ENCODE results near the gene HS1BP3.
A peak's percentile ranks its signal among the peaks of the same experiment; 100 is the strongest.

Gene HS1BP3, protein sequence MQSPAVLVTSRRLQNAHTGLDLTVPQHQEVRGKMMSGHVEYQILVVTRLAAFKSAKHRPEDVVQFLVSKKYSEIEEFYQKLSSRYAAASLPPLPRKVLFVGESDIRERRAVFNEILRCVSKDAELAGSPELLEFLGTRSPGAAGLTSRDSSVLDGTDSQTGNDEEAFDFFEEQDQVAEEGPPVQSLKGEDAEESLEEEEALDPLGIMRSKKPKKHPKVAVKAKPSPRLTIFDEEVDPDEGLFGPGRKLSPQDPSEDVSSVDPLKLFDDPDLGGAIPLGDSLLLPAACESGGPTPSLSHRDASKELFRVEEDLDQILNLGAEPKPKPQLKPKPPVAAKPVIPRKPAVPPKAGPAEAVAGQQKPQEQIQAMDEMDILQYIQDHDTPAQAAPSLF

DNA sequence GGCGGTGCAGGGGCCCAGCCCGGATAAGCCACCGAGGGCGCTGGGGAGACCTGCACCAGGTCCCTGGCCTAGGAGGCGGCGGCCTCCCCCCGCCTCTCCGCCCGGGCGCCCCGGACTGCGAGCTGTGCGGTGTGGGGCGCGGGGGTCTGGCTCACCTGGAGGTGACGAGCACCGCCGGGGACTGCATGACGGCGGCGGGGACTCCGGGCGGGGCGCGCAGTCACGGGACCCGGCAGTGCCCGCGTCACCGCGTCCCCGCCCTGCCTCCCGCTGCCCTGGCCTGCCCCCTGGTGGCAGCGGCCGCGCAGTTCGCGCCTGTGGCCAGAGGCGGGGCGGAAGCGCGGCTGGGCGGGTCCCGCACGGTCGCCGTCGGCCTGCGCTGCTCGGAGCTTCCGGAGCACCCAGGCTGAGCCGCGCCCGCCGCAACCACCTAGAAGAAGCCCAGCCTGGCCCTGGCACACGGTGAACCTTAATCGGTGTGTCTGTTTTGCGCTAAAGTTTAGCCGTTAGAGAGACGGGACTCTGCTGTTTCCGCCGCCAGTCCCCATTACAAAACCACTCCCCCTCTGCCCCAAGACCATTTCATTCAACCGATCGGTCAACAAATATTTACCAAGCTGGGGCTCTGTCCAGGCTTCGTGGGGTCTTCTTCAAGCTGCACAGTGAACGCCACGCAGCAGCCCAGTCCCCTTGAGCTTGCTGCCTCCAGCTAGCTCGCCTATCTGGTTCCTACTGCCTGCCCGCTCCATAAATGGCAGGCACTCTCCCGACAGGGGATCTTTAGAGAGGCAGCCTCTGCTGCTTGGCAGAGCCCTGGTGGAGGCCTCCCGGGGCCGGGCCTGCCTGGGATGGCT, at the start of gene HS1BP3:
Gene HS1BP3, minus strand, starts transcription at position 222 of the 854 bp plus-strand sequence. Its CDS starts 35 bp downstream, at position 187.
- DNase-seq, result peak; percentile 86

GRCh38 chr2:20698916-20699613, 48.2 kb upstream of the HS1BP3 start:
- no peak for DNase-seq

DNA sequence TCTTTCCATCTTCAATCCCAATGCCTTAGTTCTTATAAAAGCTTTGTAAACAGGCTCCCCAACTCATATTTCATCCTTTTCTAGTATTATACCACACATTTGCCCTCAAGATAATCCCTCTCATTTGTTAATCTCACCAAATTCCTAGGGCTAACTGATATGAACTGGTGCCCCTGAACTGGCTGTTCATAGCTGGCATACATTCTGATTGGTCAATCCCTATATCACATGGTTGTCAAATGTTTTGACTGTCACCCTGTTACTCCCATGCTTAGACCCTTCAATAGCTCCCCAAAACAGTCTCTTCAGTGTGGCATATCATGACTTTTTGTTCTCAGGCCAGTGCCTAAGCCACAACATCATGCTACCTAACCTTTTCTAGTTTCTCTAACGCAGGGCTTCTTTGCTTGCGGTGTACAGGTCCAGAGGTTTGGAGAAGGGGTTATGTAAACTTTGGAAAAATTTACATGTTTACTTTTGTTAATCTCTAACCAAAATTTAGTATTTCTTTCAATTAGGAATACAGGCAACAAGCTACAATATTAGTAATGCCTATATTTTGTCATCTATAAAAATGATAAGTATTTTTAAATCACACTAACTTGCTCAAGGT, 46.5 kb upstream of the HS1BP3 start:
- DNase-seq, result no peak

GRCh38 chr2:20696366-20696765, 45.5 kb upstream of the HS1BP3 start:
- DNase-seq, result no peak

DNA sequence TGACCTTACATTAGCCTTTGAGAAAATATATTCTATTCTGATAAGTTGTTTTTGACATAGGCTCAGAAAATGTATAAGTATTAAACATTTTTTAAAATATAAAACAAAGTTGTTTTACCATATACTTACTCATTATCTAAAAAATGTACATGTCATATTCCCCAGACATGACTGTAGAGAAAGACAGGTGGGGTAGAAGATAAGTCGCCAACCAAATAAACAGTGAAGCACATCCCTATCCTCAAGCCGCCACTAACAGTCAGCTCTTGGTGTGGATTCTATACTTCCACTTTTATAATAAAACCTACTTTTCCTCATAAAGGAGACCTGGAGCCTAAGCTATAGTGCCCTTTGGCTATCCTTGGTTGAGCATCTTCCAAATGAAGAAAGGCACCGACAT, 42.4 kb upstream of the HS1BP3 start:
- DNase-seq, result no peak

GRCh38 chr2:20692081-20692480, 41.2 kb upstream of the HS1BP3 start:
- DNase-seq, result no peak

DNA sequence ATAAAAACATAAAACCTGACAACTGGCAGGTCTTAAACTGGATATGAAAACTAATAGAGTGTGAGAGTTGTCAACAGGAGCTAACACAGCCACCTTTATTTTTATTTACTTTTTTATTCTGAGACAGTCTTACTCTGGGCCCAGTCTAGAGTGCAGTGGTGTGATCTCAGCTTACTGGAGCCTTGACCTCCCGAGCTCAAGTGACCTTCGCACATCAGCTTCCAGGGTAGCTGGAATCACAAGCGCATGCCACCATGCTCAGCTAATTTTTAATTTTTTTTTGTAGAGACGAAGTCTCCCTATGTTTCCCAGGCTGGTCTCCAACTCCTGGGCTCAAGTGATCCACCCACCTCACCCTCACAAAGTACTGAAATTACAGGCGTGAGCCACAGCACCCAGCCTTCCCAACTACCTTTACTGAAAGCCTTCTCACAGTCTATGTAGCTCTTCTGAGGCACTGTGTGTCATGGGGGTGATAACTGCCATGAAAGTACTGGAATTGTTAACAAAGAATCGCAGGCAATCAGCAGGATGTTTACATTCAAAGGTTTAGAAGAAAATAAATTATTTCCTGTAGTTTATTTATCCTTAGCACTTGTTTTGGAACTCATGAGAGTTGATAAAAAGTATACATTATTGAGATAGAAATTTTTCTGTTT, 40.3 kb upstream of the HS1BP3 start:
- DNase-seq, result no peak

DNA sequence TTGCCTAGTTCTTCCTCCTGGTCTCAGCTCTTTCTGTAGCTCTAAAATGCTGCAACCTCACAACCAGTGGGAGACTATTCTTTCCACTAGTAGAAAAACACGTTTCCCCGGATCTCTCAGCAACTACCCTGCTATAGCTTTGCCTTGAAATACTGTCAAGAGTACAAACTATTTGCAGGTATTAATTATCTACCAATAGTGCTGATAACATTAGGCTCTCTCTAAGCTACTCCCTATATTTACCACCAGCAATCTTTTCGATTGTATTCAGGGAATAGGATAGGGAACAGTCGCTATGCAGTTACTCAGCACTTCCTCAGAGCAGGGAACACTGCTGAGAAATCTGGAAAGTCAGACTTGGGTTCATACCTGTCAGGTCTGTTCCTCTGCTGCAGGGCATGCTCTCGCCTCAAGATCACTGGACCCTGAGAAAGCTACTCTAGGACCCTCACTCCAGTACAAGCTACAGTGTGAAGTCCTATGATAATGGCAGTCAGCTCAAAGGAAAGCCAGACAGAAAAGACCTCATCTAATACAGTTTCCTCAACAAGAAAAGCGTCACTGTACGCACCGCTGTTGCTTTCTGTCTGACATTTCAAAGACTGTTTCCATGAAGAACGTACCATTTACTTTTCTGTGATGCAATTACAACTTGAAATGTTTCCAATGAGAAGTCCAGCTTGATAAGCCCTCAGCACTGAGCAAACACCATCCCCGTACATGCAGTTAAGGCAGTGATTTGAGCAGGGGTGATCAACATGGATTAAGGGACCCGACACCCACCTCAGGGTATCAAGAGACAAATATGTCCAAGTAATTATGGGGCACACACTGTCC, 38.7 kb upstream of the HS1BP3 start:
- DNase-seq, result no peak

- no peak for DNase-seq
Measured at GRCh38 chr2:20687260-20687832, 36.4 kb upstream of the HS1BP3 start.

DNA sequence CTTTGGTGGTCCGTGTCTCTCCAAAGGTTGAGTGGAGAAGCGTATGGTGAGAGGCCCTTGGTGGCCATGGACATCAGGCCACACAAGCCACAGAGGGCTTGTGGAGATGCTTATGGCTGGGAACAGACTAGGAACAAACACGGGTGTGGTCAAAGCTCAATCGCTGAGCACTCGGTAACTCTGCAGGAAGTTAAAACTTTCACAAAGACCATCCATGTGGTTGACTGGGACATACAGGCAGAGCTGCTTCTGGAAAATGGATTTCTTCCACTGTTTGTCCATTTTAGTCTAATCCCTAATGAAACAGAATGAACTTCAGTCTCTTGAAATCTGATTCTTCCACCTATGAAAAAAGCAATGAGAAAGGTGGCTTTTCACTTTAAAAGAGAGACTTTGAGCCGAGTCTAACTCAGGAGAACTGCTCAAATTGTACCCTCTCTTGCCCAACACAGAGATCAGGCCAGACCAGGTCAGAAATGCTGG, 33.7 kb upstream of the HS1BP3 start:
- no peak for DNase-seq

DNA sequence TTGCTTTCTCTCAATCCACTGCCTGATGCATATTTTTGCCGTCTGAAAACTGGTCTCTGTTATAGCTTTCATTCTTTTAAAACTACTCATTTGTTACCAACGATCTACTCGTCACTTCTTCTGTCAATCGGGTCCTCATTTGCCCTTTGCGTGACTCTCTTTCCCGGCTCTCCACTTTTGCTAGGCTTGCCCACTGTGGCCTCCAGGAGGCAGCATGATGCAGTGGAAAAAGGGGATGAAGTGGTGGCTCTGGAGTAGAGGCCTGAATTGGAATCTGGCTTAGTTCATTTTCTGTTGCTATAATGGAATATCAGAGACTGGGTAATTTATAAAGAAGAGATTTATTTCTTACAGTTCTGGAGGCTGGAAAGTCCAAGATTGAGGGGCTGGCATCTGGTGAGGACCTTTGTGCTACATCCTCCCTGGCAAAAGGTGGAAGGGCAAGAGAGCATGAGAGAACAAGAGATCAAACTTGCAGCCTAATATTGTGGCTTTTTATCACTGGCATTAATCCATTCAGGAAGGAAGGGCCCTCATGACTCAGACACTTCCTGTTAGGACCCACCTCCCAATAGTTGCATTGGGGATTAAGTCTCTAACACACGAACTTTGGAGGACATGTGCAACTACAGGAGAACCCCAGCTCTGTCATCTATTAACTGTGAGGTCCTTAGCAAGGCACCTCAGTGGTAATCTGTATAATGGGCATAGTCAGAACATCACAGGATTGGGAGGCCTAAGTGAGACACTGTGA, 31.4 kb upstream of the HS1BP3 start:
- no peak for DNase-seq

DNA sequence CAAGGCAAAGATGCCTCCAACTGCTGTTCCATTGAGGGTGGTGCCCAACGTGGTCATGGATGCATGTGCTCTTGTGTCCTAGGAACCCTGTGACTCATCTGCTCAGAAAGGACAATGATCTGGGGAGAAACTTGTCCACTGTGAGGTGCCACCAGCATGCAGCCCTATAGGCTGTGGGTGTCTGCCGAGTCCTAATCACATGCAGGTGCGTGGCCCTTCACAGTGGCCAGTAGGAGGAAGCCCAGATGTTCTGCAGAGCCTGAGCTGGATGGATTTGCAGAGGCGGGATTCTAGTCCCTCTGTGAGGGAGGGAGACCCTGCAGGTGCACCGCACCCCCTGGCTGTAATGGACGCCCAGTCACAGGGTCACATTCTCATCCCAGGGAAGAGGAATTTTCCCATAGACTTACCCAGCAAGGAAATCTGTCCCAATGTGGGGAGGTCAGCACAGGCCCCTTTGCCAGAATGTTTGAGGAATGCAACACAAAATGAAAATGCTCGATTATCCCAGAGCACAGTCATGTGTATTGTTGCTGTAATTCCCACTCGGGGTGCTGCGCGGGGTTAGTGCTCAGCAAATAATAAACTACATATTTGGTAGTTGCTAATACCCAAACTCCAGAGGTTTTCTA, 30.0 kb upstream of the HS1BP3 start:
- no peak for DNase-seq

DNA sequence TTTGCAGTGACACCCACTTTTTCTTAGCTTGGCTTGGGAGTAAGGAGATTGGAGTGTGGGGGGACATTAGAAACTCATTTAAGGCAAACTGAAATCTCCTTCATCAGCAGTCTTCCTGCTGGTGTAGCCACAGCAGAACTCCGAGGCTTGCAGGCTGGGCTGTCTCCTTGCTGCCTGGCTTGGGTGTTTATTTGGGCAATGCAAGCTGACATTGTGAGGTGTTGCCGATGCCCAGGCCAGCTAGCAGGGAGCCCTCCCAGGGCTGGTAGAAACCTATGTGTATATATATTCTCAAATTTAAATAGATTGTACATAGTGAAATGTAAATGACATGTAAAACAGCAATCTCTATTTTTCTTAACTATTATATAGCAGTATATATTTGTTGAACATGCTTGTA, 27.9 kb upstream of the HS1BP3 start:
- no peak for DNase-seq

DNA sequence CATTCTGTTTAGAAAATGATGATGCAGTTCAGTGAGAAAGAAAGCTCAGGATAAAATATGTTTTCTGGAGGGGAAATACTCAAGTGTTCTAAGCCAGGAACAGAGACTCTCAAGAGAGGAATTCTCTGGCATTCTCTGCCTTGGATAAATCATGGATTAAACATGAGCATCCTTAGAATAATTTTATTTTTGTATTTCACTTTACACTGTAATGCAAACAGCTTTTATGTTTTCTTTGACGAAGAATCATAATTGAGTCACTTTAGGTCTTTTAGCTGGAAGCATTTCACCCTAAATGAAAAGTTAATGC, 27.1 kb upstream of the HS1BP3 start:
- no peak for DNase-seq

- DNase-seq, result no peak
Measured at GRCh38 chr2:20677301-20678085, 26.6 kb upstream of the HS1BP3 start.

DNA sequence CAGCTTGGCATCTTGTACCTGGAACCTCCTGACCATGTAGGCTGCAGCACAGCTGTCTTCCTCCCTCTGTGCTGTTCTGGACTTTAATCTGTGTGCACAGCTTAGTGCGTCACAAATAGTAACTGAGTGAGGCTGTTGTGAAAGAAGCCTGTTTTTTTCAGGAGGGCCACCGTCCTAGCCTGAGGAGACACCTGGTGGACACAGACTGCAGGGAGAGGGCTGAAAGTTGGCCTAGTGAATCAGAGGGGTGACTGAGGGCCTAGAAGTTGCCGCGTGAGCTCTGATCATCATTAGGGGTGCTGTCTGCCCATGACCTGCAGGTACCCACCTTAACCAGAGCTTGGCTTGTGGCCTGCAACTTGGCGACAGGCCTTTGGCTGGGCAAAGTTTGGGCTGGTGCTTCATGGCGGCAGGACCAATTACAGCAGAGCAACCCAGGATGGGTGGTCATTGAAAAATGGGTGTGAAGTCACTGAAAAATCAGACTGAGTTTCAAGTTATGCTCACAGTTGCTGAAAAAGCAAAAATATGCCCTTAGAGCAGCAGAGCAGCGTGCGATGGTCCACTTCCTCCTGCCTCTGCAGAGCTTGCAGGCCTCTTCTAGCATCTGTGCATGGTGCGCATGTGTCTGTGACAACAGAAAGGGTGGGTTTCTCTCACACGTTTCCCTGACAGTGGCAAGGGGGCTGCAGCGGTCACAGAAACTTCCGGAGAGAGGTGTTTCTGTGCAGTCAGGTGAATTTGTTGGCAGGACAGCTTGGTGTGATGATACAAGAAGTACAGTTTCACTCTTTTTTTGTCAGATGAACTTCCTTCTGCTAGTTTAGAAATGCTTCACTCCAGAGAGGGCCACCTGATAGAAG, 25.7 kb upstream of the HS1BP3 start:
- no peak for DNase-seq

- DNase-seq, result no peak
Measured at GRCh38 chr2:20675701-20676352, 24.9 kb upstream of the HS1BP3 start.

Measured in stimulated activated CD4-positive, alpha-beta T cell treated with anti-CD3 and anti-CD28 coated beads, Interleukin-12 subunit alpha, Interleukin-12 subunit beta, amount 100 ng/mL, for 4 hours (primary cell).